ACC112 (cell line): ENCODE data around the gene ASPM.

Experiments
- H2AFZ ChIP-seq: fragments of 200-600 bp; sonication (generic); one replicate; pipeline ENCODE4 v1.6.0; 2017; ENCODE audit warnings: antibody characterized with exemption, low read length; ENCODE audit not compliant: unreplicated experiment
- H3K27ac ChIP-seq: fragments of 200-600 bp; sonication (generic); 2 replicates; pipeline ENCODE4 v1.5.1; 2014; ENCODE audit warnings: low read depth, mild to moderate bottlenecking, antibody characterized with exemption, low read length, moderate library complexity
- H3K27me3 ChIP-seq: fragments of 200-600 bp; sonication (generic); 2 replicates; pipeline ENCODE4 v1.6.1; 2014; ENCODE audit warnings: mild to moderate bottlenecking, antibody characterized with exemption, low read length, moderate library complexity, mixed read lengths; ENCODE audit not compliant: insufficient read depth
- H3K36me3 ChIP-seq: fragments of 200-600 bp; sonication (generic); 2 replicates; pipeline ENCODE4 v1.6.1; 2016; ENCODE audit warnings: mild to moderate bottlenecking, antibody characterized with exemption, low read length, moderate library complexity, mixed read lengths; ENCODE audit not compliant: insufficient read depth
- H3K4me1 ChIP-seq: fragments of 200-600 bp; sonication (generic); one replicate; pipeline ENCODE4 v1.6.1; 2016; ENCODE audit warnings: low read length, mixed read lengths; ENCODE audit not compliant: insufficient read depth, unreplicated experiment, control insufficient read depth
- H3K4me3 ChIP-seq: fragments of 200-600 bp; sonication (generic); 2 replicates; pipeline ENCODE4 v1.5.1; 2014; ENCODE audit warnings: mild to moderate bottlenecking, low read depth, low read length
- H3K79me2 ChIP-seq: fragments of 200-600 bp; sonication (generic); one replicate; pipeline ENCODE4 v1.6.0; 2016; ENCODE audit warnings: low read length; ENCODE audit not compliant: control insufficient read depth, unreplicated experiment, insufficient read depth

Gene ASPM, protein sequence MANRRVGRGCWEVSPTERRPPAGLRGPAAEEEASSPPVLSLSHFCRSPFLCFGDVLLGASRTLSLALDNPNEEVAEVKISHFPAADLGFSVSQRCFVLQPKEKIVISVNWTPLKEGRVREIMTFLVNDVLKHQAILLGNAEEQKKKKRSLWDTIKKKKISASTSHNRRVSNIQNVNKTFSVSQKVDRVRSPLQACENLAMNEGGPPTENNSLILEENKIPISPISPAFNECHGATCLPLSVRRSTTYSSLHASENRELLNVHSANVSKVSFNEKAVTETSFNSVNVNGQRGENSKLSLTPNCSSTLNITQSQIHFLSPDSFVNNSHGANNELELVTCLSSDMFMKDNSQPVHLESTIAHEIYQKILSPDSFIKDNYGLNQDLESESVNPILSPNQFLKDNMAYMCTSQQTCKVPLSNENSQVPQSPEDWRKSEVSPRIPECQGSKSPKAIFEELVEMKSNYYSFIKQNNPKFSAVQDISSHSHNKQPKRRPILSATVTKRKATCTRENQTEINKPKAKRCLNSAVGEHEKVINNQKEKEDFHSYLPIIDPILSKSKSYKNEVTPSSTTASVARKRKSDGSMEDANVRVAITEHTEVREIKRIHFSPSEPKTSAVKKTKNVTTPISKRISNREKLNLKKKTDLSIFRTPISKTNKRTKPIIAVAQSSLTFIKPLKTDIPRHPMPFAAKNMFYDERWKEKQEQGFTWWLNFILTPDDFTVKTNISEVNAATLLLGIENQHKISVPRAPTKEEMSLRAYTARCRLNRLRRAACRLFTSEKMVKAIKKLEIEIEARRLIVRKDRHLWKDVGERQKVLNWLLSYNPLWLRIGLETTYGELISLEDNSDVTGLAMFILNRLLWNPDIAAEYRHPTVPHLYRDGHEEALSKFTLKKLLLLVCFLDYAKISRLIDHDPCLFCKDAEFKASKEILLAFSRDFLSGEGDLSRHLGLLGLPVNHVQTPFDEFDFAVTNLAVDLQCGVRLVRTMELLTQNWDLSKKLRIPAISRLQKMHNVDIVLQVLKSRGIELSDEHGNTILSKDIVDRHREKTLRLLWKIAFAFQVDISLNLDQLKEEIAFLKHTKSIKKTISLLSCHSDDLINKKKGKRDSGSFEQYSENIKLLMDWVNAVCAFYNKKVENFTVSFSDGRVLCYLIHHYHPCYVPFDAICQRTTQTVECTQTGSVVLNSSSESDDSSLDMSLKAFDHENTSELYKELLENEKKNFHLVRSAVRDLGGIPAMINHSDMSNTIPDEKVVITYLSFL (N-terminal part only)

DNA sequence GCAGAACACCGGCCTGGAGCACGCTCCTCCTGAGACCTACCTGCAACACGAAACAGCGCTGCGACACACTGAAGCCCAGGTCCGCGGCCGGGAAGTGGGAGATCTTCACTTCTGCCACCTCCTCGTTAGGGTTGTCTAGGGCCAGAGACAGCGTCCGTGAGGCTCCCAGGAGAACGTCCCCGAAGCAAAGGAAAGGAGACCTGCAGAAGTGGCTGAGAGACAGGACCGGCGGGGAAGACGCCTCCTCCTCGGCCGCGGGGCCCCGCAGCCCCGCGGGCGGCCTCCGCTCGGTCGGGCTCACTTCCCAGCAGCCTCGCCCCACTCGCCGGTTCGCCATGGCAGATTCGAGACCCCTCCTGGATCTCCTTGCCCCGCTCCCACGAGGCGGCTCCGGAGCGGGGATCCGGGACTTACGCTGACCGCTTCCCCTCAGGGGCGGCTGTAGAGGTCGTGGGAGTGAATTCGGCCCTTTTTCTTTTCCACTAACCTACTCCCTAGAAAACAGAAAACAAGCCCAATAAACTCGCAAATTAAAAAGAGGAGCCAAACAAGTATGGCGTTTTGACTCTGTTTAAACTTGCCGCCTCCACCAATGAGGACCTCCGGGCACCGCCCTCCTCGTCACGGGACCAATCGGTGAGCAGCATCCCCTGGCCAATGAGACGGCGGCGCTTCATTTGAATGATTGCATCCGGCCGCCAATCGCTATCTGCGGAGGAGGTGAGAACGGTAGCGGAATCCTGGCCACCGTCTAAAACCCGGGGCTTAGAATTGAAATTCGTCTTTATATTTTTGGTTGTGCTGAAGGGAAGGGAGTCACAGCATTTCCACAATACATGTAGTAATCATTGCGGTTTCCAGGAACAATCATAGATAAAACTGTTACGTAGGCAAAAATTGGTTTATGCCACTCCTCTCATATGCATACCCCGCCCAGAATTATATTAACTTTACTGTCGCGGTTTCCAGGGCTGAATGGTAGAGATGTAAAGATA, at the start of gene ASPM:
Gene ASPM (minus strand): TSS at position 569 of the 995 bp plus-strand sequence. CDS start 232 bp downstream, at position 337.
- Histone ChIP-seq H3K4me1 (peaks cover 7% of the 10 kb centered on the region), H3K4me3 (peak within 1 kb of the TSS; percentile 89), H3K27me3 (no peaks in the 10 kb centered on the region), H3K79me2 (peaks cover 47% of the 10 kb centered on the region), H3K36me3 (peaks cover 4% of the 10 kb centered on the region), H2AFZ (peak within 1 kb of the TSS; percentile 99), H3K27ac (peak within 1 kb of the TSS; percentile 78)

DNA sequence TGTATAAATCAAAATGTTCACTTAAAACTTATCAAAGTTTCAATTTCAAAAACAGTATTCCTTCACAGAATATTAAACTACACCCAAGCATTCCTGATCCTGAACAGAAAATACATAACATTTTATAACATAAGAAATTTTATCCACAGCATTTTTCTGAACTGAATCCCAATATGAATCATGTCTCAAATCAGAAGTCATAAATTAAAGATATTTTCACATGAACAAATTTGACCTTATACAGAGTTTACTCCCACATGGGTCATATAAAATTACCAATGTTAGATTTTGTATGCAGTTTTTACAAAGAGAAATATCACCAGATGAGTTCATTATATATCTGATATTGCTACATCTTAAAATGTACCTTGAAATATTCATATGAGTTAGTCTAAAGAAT, 48.6 kb upstream of the ASPM start:
- peaks cover 19% of the 10 kb centered on the region for H3K4me1 ChIP-seq
- no peaks in the 10 kb centered on the region for H3K27me3 ChIP-seq
- H3K4me3 ChIP-seq, result peak overlapping the region; percentile 55
- H2AFZ ChIP-seq, result no peak overlapping the region
- H3K36me3 ChIP-seq, result peaks cover 5% of the 10 kb centered on the region
- peak overlapping the region; percentile 4; the same call in 1 of the 2 replicates for H3K27ac ChIP-seq
- H3K79me2 ChIP-seq, result peaks cover 54% of the 10 kb centered on the region

DNA sequence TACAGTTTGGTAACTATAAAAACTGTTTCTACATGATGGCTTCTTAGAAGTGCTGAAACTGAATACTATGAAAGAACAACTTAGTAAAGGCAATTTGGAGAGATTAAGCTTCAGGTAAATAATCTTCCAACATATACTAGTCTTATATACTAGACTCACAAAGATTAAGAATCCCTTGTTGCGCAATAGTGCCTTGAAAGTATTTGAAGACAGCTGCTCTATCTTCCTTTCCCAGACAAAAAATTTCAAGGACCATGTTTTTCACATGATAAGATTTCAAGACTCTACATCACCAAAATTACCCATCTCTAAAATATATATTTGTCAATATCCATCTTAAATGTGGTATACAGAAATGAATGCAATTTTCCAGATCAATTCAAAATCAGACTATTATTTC, 37.7 kb upstream of the ASPM start:
- Histone ChIP-seq H2AFZ (no peak overlapping the region), H3K4me3 (no peak overlapping the region), H3K36me3 (peaks cover 34% of the 10 kb centered on the region), H3K79me2 (peaks cover 3% of the 10 kb centered on the region), H3K4me1 (peaks cover 1% of the 10 kb centered on the region), H3K27me3 (no peaks in the 10 kb centered on the region), H3K27ac (no peak overlapping the region)

DNA sequence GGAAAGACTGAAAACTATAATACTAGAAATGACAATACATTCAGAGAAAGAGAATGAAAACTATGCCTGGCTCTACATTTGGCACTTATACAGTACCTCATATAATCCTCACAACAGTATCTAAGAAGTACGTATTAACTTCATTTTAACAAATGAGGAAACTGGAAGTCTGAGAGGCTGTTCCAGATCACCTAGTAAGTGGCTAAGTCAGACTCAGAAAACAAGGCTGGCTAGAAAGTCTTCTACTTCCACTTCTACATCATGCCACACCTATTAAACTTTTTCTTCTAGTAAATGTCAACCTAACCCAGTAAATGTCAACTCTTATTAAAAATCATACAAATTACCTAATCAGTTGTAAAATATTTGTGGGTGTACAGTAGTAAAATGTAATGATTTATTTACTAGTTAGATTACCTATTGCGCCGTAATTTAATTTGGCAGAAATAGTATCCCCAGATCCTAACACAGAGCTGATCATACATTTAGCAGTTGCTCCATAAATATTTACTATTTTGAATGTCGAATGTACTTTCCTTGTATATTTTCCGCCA, 36.8 kb upstream of the ASPM start:
- Histone ChIP-seq H3K4me1 (peaks cover 10% of the 10 kb centered on the region), H2AFZ (no peak overlapping the region), H3K27me3 (no peaks in the 10 kb centered on the region), H3K36me3 (peaks cover 32% of the 10 kb centered on the region), H3K79me2 (peaks cover 3% of the 10 kb centered on the region), H3K27ac (no peak overlapping the region), H3K4me3 (no peak overlapping the region)

DNA sequence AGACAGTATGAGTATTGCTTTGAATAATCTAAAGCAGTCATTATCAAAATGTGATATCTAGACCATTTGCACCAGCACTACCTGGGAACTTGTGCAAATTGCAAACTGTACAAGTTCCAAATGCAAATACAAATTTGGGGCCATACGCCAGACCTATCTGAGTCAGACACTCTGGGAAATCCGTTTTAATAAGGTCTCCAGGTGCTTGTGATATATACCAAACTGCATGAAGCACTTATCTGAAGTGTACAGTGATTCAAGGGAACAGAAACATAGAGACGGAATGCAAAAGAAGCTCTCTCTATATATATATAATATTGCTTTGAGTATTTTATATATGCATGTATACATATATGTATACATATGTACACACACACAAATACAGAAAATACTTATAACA, 36.2 kb upstream of the ASPM start:
- no peak overlapping the region for H2AFZ ChIP-seq
- no peak overlapping the region for H3K4me3 ChIP-seq
- H3K36me3 ChIP-seq, result peaks cover 26% of the 10 kb centered on the region
- H3K79me2 ChIP-seq, result peaks cover 3% of the 10 kb centered on the region
- peaks cover 11% of the 10 kb centered on the region for H3K4me1 ChIP-seq
- no peaks in the 10 kb centered on the region for H3K27me3 ChIP-seq
- no peak overlapping the region for H3K27ac ChIP-seq

DNA sequence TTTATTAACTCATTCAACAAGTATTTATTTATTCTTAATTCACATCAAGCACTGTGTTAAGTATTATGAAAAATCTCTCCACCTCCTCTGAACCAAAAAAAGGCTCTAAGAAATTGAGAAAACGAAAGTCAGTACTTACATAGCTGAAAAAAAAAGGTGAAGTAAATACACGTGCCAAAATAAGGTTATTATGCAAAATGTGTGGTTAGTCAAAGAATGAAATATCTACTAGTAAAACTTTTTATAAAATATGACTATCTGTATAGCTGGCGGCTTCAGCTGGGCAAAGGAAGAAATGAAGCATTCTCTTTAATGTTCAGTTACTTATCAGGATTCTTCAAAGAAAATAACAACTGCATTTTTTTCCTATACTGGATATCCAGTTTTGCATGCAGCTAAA, 35.5 kb upstream of the ASPM start:
- H3K27me3 ChIP-seq, result no peaks in the 10 kb centered on the region
- H3K4me1 ChIP-seq, result peaks cover 14% of the 10 kb centered on the region
- no peak overlapping the region for H3K27ac ChIP-seq
- H3K4me3 ChIP-seq, result no peak overlapping the region
- peaks cover 20% of the 10 kb centered on the region for H3K36me3 ChIP-seq
- H2AFZ ChIP-seq, result no peak overlapping the region
- H3K79me2 ChIP-seq, result peaks cover 3% of the 10 kb centered on the region

DNA sequence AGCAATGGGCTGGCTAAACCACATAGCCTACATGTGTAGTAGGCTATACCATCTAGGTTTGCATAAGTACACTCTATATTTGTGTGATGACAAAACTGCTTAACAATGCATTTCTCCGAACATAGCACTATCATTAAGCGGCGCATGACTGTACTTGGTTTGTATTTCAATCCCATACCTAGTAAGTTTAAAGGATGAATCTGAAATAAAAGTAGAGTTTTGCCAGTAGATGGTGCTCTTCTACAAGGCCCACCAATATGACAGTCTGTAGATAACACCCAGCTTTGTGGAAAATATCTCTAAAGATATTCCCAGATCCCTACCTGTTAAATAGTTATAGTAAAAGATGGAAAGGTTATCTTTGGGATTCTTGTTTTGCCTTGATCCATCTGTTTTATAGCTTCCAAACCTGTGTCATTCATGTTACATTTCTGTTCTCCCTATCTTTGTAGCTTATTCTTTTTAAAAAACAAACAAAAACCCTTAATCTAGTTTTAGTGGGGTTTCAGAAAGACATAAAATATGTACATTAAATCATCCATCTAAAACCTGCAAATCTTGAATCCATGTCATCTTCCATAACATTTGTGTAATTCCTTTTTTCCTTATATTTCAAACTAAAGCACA, 33.9 kb upstream of the ASPM start:
- no peaks in the 10 kb centered on the region for H3K79me2 ChIP-seq
- H3K27ac ChIP-seq, result 0 out of 2 replicates have a peak overlapping the region, but pooled peaks have one; percentile 10
- H2AFZ ChIP-seq, result no peak overlapping the region
- H3K27me3 ChIP-seq, result no peaks in the 10 kb centered on the region
- H3K4me3 ChIP-seq, result no peak overlapping the region
- peaks cover 21% of the 10 kb centered on the region for H3K4me1 ChIP-seq
- H3K36me3 ChIP-seq, result peaks cover 12% of the 10 kb centered on the region

DNA sequence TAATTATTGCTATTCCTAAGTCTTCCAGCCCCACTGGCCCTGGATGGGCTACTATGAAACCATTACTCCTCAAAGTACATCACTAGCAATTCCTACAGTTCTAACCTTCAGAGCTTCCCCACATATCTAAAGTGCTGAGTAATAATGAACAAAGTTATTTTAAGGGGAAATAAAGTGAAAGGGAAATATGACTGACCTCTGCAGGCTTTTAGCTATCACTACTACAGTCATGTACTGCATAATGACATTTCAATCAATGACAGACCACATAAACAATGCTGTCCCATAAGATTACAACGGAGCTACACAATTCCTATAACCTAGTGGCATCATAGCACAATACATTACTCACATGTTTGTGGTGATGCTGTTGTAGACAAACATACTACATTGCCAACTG, 32.5 kb upstream of the ASPM start:
- Histone ChIP-seq H3K4me3 (peak overlapping the region; percentile 20; the same call in 1 of the 2 replicates), H3K79me2 (no peaks in the 10 kb centered on the region), H3K27me3 (no peaks in the 10 kb centered on the region), H3K36me3 (peaks cover 7% of the 10 kb centered on the region), H2AFZ (peak overlapping the region; percentile 47), H3K4me1 (peaks cover 33% of the 10 kb centered on the region), H3K27ac (peak overlapping the region; percentile 84)

DNA sequence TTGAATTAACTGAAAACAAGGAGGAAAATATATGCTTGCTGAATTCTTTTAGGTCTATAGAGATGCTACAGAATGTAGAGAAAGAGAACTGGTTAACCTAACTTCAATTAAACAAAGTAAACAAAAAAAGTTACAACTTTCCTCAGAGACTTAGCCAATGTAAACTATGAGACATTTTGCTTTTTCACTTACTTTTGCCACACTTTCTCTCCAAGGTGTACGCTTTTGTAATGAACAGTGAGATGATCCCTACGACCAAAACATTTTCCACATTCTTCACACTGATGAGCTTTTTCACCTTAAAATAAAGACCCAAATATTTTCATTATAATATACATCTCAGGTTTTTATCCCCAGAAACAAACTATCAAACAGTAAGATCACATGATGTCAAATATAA, 28.3 kb upstream of the ASPM start:
- H3K79me2 ChIP-seq, result no peaks in the 10 kb centered on the region
- no peak overlapping the region for H3K4me3 ChIP-seq
- no peak overlapping the region for H2AFZ ChIP-seq
- no peaks in the 10 kb centered on the region for H3K27me3 ChIP-seq
- H3K4me1 ChIP-seq, result peaks cover 43% of the 10 kb centered on the region
- H3K36me3 ChIP-seq, result peaks cover 13% of the 10 kb centered on the region
- H3K27ac ChIP-seq, result no peak overlapping the region
